ENCODE data around the gene MUC20.
"Not testable (repeated sequence)": the region's sequence is repeated elsewhere in the genome, so short reads cannot be mapped to it uniquely, and the experiment has no call there.

MUC20 gene

DNA sequence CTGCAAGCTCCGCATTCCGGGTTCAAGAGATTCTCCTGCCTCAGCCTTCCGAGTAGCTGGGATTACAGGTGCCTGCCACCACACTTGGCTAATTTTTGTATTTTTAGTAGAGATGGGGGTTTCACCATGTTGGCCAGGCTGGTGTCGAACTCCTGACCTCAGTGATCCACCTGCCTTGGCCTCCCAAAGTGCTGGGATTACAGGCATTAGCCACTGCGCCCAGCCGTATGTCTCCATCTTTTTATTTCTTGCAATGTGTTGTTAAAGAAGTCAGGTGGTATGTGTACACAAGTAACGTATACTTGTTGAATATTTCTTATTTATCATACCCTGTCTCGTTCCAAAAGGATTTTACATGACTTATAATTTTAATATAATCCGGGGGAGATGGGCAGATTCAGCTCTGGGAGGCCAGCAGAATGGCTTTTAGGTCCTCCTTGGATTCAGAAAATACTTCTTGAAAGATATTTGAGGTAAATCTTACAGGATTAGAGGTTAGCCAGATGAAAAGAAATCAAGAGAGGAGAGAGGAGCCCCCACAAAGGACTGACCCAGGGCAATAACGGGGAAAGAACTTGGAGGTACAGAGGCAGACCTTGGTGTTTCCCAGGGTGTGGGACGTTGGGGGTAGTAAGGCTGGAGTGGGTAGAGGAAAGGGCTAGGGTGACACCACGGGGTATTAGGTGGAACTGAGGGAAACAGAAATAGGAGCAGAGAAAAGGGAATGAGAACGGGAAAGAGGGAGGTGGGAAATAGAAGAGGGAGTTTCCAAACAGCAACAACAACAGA is 27.2 kb upstream of the MUC20 start:
- DNase-seq (ENCODE audit: low spot score): no peak

DNA sequence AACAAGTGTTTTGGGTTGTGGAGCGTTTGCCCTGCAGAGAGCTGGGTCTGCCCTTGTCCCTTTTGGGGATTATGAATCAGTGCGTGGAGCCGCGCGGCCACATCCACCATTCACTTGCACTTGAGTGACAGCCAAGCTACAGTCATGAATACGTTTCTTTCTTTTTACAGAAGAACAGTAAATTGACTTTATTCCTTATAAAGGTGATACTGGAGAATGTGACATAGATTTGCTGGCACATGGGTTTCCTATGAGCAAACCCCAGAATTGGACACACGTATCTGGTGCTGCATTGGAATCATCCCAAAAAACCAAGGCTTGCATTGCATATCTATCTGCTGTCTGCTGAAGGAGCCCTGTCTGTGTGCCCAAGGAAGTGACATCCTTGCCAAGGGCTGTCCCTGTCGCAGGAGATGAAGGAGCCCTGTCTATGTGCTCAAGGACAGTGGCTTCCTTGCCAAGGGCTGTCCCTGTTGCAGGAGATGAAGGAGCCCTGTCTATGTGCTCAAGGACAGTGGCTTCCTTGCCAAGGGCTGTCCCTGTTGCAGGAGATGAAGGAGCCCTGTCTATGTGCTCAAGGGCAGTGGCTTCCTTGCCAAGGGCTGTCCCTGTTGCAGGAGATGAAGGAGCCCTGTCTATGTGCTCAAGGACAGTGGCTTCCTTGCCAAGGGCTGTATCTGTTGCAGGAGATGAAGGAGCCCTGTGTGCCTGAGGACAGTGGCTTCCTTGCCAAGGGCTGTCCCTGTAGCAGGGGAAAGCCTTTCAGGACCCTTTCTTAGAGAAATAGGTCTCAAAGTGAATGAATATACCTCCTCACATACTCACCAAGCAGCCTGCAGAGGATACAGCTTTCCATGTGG is 26.3 kb upstream of the MUC20 start:
- DNase-seq (ENCODE audit: low spot score): not testable (repeated sequence)

DNA sequence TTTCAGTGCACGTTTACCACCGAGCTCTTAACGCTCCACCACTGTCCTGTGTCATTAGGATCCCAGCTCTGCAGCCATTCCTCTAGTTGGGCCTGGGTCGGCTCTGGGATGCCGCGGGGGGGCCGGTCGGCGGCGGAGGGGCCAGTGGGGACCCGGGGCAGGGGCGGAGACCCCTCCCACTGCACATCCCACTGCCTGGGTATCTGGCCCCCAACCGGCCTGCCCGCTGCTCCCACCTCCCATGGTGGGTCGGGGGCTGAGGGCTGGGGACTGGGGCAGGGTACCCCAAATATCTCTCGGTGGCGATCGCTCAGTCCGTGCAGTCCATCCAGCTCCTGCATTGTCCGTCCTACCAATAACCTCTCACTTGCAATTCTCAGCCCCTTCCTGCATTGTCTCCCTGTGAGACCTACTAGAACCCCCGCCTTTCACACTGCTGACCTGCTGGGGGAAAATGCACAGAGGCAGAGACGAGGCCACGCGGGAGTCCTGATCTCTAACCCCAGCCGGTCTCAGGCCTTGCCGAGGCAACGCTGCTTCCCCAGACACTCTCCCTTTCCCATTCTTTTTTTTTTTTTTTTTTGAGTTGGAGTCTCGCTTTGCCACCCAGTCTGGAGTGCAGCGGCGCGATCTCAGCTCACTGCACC is 24.0 kb upstream of the MUC20 start:
- DNase-seq (ENCODE audit: low spot score): no peak

DNA sequence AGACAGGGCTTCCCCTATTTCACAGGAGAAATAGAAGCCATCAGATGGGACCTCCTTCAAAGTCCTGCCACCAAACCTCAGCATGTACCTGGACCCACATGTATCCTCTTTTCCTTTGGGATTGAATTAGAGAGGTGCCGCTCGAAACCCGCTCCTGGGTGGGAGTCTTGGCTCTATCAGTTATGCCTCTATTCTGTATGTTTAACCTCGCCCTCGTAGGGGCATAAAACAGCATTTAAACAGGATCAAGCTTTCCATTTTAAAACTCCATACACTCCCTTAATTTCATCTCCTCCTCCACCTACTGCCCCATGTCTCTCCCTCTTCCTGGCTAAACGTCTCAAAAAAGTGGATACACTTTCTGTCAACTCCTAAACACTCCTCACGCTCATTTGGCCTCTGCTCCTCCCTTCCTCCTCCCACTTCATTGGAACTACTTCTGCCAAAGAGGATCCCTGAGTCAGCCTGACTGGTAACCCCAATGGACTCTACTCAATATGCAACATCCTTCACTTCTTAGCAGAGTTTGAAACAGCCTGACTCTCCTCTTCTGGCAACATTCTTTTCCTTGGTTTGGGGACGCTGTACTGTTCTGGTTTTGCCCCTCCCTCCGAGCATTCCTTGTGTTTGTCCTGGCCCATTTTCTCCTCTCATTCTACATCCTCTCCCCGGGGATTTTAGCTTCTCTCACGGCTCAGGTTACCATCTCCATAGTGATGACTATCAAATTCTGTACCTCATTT is 23.0 kb upstream of the MUC20 start:
- no peak for DNase-seq (ENCODE audit: low spot score)

DNA sequence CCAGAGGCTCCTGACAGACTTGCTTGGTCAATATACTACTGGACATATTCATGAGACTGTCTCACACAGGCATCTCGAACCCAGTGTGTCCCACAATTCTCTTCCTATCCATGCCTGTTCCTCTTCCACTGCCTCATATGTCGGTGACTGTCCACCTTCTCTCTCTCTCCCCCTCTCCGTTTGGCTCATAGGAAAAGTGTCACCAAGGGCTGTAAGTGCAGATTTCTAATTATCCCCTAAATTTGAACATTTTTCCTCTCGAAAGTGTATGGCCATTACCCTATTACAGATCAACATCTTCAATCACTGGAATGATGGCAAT is 22.5 kb upstream of the MUC20 start:
- no peak for DNase-seq (ENCODE audit: low spot score)

DNA sequence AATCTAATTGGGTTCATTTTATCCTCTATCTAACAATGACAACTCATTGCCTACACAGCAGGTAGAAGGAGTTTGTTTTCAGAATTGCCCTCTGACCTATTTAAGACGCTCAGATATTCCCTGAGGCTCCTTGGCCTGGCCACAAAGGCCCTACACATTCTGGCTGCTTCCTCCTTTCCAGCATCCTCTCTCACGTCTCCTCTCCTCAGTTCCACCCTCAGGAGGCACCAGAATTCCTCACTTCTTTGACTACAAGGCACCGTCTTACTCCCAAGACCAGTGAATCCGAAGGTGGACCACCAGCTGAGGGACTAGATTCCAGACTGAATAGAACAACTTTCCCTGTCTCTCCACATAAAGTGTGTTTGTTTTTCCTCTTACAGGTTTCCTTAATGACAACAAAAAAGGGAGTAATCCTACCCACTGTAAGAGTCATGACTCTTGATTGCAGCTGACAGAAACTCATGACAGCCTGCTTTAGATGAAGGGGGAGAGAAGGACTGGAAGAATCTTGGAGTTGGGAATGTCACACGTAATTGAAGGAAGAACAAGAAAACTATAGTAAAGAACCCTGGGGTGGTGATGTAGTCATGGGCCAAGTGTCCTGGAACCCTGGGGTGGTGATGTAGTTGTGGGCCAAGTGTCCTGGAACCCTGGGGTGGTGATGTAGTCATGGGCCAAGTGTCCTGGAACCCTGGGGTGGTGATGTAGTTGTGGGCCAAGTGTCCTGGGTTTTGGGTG is 22.0 kb upstream of the MUC20 start:
- no peak for DNase-seq (ENCODE audit: low spot score)

DNA sequence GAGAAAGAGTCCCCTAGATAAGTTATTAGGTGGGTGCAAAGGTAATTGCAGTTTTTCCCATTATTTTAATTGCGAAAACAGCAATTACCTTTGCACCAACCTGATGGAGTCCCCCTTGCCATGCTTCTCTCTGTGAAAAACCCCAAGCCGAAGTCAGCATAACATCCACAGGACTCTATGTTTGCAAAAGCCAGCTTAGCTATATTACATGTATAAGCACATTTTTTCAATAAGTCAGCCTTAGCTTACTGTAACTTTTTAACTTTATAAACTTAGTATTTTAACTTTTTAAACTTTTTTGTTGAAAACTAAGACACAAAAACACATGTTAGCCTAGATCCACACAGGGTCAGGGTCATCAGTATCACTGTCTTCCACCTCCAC is 21.4 kb upstream of the MUC20 start:
- no peak for DNase-seq (ENCODE audit: low spot score)

DNA sequence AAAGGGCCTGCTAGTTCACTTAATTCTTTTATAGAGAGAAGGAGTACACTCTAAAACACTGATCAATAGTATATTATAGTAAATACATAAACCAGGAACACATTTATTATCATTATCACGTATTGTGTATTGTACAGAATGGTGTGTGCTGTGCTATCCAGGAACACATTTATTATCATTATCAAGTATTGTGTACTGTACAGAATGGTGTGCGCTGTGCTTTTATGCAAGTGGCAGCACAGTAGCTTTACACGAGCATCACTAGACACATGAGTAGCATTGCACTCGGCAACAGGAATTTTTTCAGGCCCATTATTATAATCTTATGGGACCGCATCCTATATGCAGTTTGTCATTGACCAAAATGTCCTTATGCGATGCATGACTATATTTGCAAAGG is 20.9 kb upstream of the MUC20 start:
- no peak for DNase-seq (ENCODE audit: low spot score)

DNA sequence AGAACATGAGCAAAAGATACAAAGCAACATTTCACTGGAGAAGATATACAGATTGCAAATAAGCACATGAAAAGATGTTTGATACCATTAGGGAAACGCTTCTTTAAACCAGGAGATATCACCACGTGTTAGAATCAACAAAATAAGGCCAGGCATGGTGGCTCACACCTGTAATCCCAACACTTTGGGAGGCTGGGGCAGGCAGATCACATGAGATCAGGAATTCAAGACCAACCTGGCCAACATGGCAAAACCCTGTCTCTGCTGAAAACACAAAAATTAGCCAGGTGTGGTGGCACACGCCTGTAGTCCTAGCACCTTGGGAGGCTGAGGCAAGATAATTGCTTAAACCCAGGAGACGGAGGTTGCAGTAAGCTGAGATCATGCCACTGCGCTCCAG is 20.5 kb upstream of the MUC20 start:
- no peak for DNase-seq (ENCODE audit: low spot score)

DNA sequence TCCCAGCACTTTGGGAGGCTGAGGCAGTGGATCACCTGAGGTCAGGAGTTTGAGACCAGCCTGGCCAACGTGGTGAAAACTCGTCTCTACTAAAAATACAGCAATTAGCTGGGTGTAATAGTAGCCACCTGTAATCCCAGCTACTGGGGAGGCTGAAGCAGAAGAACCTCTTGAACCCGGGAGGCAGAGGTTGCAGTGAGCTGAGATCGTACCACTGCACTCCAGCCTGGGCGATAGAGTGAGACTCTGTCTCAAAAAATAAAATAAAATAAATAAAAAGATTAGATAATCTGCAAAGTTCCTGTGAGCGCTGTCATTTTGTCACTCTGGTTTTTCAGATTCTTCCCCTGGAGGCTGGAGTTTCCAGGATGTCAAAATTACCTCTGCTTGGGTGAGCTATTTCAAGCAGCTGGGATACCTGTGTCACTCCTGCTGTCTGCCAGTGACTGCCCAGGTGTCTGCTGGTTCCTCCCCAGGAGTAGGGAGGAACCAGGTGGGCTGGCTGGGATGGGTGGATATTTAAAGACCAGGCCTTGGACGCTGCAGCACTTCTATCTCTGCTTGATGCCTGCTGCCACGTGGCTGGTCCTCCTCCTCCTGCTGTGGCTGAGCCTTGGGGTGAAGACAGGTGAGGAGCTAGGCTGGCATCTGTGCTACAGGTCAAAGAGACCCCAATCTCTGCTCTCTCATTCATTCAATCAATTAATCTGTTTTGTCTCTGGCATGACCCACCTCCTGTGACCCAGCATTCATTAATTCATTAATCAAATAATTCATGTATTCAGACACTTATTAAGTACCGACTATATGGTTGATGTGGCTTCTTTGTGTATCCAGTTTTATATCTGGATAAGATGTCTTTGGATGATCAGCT is 19.5 kb upstream of the MUC20 start:
- no peak for DNase-seq (ENCODE audit: low spot score)

DNA sequence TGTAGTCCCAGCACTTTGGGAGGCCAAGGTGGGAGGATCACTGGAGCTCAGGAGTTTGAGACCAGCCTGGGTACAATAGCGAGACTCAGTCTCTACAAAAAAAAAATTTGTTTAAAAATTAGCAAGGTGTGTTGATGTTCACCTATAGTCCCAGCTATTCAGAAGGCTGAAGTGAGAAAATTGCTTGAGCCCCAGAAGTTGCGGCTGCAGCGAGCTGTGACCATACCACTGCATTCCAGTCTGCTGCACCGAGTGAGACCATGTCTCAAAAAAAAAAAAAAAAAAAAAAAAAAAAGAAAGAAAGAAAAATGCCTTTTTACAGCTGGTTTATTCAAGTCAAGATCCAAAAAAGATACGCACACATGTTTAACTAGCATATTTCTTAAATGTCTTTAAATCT is 17.0 kb upstream of the MUC20 start:
- DNase-seq (ENCODE audit: low spot score): no peak

DNA sequence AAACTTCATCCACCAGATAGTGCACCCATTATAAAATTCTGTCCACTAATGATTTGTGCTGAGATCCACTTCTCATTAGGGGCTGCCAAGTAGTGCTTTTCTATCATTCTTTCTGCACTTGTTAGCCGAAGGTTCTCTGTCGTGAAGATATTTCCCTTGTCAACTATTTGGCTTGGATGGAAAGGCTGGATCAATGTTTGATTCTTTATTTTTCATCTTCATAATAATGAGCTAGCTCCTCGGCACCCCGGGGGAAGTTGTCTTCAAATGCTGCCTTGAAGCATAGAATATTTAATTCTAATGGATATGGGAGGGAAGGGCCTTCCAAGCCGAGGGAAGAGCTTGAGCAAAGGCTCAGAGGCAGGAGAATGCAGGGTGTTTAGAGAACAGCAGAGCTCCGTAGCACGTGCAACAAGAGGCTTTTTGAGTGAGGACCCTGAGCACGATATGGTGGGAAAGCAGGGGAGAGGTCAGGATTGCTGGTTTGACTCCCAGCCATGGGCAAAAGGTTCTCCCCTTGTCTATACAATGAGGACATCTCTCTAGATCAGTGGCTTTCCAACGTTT is 16.3 kb upstream of the MUC20 start:
- no peak for DNase-seq (ENCODE audit: low spot score)

DNA sequence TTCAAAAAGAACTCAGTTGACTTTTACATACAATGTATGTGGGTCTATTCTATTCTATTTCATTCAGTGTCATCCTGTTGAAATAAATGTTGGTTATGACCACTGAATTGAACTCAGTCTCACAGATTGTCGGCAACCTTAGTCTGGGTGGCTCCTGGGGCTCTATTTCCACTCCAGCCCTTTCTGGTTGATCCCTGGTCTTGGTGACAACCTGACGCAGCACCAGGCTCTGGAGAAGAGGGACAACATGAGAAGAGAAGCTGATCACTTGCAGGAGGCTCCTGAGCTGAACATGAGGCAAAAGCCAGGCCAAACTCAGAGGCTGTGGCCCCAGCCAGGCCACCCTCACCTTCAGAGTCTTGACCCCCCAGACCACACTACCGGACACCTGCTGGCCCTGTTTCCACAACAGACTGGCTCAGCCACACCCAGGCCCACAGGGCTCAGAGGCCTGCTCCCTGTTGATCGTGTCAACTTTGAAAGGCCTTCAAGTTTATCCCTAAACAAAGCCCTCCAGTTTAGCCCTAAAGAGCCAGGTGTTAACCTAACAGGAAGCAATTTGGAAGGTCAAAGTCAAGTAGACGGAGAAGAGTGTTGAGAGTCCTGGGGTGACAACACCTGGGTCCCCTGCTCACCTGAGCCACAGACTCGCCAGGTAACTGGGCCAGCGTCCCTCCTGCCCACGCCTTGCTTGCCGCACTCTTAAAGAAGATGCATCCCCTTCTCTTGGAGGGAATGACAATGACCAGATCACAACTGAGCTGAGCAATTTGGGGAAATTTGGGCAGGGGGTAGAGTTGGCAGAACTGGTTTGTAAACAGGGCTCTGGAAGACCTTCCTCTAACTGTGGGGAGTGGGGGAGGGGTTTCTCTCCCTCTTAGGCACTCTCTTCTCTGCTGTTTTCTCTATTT is 15.4 kb upstream of the MUC20 start:
- no peak for DNase-seq (ENCODE audit: low spot score)

DNA sequence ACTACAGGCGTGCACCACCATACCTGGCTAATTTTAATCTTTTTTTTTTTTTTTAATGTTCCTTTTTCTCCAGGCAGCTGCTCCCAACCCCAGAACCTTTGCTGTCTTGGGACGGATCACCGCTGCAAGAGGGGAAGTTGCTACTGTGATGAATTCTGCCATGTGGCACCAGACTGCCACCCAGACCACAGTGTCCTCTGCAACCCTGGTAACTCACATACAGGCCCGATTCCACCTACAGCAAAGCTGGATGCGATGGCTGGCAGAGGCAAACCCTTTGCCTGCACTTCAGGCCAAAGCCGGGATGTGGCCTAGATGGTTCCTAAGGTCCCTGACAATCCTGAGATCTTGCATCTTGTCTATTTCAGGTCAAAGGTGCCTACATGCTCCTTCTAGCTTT is 12.7 kb upstream of the MUC20 start:
- DNase-seq (ENCODE audit: low spot score): no peak

DNA sequence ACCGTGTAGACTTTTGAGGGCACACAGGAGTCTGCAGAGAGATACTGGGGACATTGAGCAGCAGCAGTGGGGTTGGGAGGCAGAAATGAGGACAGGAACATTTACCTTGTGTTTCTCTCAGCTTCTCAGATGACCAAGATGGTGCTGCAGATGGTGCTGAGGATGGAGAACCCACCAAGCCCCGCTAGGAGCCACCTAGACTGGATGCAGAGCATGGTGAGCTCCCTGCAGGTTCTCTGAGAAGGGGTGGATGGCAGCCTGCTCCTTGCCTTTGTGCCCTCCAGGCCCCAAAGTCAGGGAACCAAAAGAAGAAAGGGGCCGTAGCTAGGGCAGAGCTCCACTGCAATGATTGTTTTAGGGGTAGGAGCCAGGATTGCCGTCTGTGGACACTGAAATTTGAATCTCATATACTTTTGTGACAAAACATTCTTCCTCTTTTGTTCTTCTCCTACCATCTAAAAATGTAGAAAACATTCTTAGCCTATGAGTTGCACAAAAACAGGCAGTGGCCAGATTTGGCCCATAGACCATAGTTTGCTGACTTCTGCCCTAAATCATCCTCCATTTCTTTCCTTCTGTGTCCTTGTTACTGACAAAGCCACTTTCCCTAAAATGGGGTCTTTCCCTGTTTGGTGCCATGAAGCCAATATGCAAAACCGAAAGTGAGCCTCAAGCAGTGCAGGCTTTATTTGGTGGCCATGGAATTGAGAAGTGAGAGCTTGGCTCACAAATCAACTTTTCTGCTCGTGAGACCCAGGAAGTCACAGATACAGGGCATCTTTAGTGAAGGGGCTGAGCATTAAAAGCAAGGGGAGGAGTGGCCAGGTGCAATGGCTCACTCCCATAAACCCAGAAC is 11.9 kb upstream of the MUC20 start:
- DNase-seq (ENCODE audit: low spot score): no peak

DNA sequence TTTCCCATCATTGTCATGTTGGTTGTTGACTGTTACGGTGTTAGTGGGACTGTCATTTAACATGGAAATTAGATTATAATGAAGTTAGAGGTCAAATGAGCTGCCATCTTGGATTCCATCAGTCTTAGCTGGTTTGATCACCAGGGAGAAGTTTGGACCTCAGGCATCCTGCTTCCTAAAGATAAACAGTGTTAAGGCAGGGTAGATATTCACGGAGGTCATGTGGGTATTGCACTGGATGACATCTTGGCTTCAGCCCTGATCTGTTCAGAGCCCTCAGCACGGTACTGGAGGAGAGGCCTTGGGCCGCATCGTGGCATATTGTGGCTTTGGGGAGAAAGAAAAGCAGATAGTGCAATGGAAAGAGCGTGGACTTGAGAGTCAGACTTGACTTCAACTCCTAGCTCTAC is 11.1 kb upstream of the MUC20 start:
- no peak for DNase-seq (ENCODE audit: low spot score)

DNA sequence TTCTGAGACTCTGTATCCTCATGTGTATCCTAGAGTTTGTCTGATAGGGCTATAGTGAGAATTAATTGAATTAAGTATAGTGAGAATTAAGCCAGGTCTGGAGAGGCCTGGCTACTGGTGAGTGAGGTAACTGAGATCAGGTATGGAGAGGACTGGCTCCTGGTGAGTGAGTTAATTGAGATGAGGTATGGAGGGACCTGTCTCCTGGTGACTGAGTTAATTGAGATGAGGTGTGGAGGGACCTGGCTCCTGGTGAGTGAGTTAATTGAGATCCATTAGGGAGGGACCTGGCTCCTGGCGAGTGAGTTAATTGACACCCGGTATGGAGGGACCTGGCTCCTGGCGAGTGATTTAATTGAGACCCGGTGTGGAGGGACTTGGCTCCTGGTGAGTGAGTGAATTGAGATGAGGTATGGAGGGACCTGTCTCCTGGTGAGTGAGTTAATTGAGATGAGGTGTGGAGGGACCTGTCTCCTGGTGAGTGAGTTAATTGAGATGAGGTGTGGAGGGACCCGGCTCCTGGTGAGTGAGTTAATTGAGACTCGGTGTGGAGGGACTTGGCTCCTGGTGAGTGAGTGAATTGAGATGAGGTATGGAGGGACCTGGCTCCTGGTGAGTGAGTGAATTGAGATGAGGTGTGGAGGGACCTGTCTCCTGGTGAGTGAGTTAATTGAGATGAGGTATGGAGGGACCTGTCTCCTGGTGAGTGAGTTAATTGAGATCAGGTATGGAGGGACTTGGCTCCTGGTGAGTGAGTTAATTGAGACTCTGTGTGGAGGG is 10.5 kb upstream of the MUC20 start:
- DNase-seq (ENCODE audit: low spot score): not testable (repeated sequence)
